Lung (tissue), 12 donors: ENCODE measurements around the gene REC8. TPM values are rescaled to one million over a fixed set of nuclear protein-coding genes. Genes with fewer than 3 reads are reported as not detected.
A peak's percentile ranks its signal among the peaks of the same experiment; 100 is the strongest.

Source experiments
- ATAC-seq: fragments of 200-7000 bp; cut with Tn5 transposase; one replicate; pipeline ENCODE4 v1.9.1; 2020; ENCODE audit warnings: moderate number of reproducible peaks; ENCODE audit not compliant: insufficient read depth, low FRiP score
- DNase-seq, 3 donors: peaks; one replicate each; pipeline ENCODE4 v3.0.0-alpha.2; 2013 to 2017
- H3K27ac ChIP-seq, 2 donors: one replicate each; pipeline ENCODE4 v1.5.1; 2013; ENCODE audit warnings: mild to moderate bottlenecking in 2 of 2, moderate library complexity in 2 of 2, control low read depth in 1 of 2, inconsistent platforms in 1 of 2, low read depth in 1 of 2, low read length in 1 of 2
- H3K27me3 ChIP-seq, 3 donors: one replicate each; pipeline ENCODE4 v1.5.1; 2013; ENCODE audit warnings: low read length in 2 of 3; ENCODE audit not compliant: control insufficient read depth in 3 of 3, insufficient read depth in 3 of 3
- H3K36me3 ChIP-seq, 4 donors: one replicate each; pipeline ENCODE4 v1.5.1; 2013; ENCODE audit warnings: low read length in 4 of 4, mild to moderate bottlenecking in 1 of 4, moderate library complexity in 1 of 4; ENCODE audit not compliant: control insufficient read depth in 4 of 4, insufficient read depth in 4 of 4
- H3K4me1 ChIP-seq, 5 donors: one replicate each; pipeline ENCODE4 v1.5.1; 2013; ENCODE audit warnings: low read length in 5 of 5, mild to moderate bottlenecking in 2 of 5, moderate library complexity in 1 of 5; ENCODE audit not compliant: control insufficient read depth in 5 of 5, insufficient read depth in 5 of 5
- H3K4me3 ChIP-seq: one replicate; pipeline ENCODE4 v1.5.1; 2013; ENCODE audit warnings: mild to moderate bottlenecking, control low read depth, moderate library complexity
- H3K9ac ChIP-seq, 2 donors: one replicate each; pipeline ENCODE4 v1.5.1; 2013; ENCODE audit warnings: low read length in 2 of 2, control low read depth in 1 of 2; ENCODE audit not compliant: insufficient read depth in 1 of 2
- H3K9me3 ChIP-seq, 4 donors: one replicate each; pipeline ENCODE4 v1.5.1; 2013; ENCODE audit warnings: low read length in 3 of 4, mild to moderate bottlenecking in 1 of 4, moderate library complexity in 1 of 4; ENCODE audit not compliant: control insufficient read depth in 4 of 4, insufficient read depth in 3 of 4
- WGBS, 2 donors: extraction: QIAGEN DNeasy Blood & Tissue Kit; methylation state at CpG; one replicate each; pipeline ENCODE4 v1.1.7; 2013; 5-methylcytosine and 5-hydroxymethylcytosine counted together
- polyA plus RNA-seq, 2 donors: library from polyadenylated mRNA; stranded (reverse); fragments of 200-250 nt; gene quantifications; one replicate each; pipeline ENCODE4 v1.2.1, GENCODE V29; 2013
- total RNA-seq, 2 donors: library from RNA; depleted of rRNA in 1 of 2; stranded (reverse); fragments of >200 nt in 1 of 2; gene quantifications; one replicate each; pipeline ENCODE4 v1.2.1, GENCODE V29; 2014 to 2021
- TF ChIP-seq, protein P1 (sequence below): IDR thresholded peaks from 2 replicates; pipeline ENCODE4 v1.5.1; 2012; ENCODE audit warnings: mild to moderate bottlenecking; ENCODE audit errors: control extremely low read depth, extremely low read depth
- donor health status: control.
- donor health status: control.
- donor health status: Bipolar disorder and iron deficiency.
- donor health status: healthy.
- donor health status: DM: yes; HTN: yes; CAD: no.

Gene REC8
- total and polyA plus RNA-seq, 4 donors: 13.3 to 48.1 (median 29.5) TPM

DNA sequence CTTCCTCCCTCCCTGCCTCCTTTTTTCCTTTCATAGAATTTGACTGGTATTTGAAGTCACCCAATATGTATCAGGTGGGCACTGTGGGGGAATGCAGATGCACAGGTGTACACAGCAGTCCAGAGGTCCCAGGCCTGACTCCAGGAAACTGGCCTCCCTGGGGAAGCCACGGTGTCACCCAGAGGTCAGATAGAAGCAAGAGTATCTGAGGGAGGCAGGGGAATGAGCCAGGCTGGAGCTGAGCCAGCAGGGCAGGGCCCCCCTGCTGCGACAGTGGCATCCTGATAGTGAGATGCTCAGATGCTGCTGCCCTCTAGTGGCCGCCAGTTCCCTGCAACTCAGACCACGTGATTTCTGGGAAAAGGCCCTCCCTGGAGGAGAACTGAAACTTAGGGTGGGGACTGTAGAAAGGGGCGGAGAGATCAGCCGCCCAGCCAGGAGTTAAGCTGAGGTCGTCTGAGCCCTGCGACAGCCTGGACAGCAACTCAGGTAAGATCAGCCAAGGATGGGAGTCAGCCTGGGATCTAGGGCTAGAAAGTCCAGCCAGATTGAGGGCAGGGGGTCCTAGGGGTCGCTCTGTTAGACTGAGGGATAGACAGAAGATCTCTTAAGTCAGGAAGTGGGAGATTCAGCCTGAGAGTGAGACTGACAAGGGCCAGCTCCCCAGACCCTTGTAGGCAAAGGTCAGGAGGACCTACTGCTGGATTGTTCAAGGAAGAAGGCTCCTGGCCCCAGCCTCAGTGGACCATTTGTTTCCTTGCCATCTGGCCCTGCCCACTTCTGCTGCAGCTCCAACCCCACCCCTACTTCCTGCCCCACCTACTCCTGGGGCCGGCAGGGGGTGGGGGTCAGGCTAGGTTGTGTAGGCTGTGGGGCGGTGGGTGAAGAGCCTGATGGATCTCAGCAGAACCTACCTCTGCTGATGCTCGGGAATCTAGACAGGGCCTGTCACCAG, 10.8 kb upstream of the REC8 start, which contains the start of gene IRF9:
Gene IRF9 (plus strand): TSS at position 416 of the 955 bp plus-strand sequence. CDS start 880 bp downstream, outside the sequence.
- DNase-seq (peak; percentile 96 to 97 (median 97)), ATAC-seq (peak; percentile 91)
- peak within 1 kb of the TSS; percentile 58 to 92 for H3K9ac ChIP-seq
- 0% methylated on average over 12 of the region's 12 CpGs for WGBS, 2 donors
- H3K27ac ChIP-seq: peak within 1 kb of the TSS; percentile 80 to 94
- peak within 1 kb of the TSS; percentile 60 for H3K4me3 ChIP-seq
- peaks cover 20 to 58% (median 45%) of the 10 kb centered on the region in 4 donors for H3K36me3 ChIP-seq
- H3K9me3 ChIP-seq: no peaks in the 10 kb centered on the region
- no peaks in the 10 kb centered on the region for H3K27me3 ChIP-seq
- peaks cover 0 to 15% (median 8%) of the 10 kb centered on the region in 5 donors for H3K4me1 ChIP-seq
- TF ChIP-seq, protein P1, sequence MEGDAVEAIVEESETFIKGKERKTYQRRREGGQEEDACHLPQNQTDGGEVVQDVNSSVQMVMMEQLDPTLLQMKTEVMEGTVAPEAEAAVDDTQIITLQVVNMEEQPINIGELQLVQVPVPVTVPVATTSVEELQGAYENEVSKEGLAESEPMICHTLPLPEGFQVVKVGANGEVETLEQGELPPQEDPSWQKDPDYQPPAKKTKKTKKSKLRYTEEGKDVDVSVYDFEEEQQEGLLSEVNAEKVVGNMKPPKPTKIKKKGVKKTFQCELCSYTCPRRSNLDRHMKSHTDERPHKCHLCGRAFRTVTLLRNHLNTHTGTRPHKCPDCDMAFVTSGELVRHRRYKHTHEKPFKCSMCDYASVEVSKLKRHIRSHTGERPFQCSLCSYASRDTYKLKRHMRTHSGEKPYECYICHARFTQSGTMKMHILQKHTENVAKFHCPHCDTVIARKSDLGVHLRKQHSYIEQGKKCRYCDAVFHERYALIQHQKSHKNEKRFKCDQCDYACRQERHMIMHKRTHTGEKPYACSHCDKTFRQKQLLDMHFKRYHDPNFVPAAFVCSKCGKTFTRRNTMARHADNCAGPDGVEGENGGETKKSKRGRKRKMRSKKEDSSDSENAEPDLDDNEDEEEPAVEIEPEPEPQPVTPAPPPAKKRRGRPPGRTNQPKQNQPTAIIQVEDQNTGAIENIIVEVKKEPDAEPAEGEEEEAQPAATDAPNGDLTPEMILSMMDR: peak; percentile 89

DNA sequence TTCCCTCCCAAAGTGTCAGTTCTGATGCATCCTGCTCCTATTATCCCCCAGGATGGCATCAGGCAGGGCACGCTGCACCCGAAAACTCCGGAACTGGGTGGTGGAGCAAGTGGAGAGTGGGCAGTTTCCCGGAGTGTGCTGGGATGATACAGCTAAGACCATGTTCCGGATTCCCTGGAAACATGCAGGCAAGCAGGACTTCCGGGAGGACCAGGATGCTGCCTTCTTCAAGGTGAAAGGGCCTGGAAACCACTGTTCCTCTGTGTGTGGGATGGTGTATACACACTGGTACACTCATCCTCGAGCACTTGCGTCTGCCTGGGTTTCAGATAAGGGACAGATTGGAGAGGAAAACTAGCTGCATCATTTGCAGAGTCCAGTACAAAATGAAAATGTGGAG, 9.8 kb upstream of the REC8 start:
- Histone ChIP-seq H3K9me3 (no peaks in the 10 kb centered on the region), H3K9ac (peak overlapping the region in 1 of 2 donors; percentile 92), H3K27ac (peak overlapping the region; percentile 4 to 94), H3K4me1 (peaks cover 0 to 15% (median 8%) of the 10 kb centered on the region in 5 donors), H3K4me3 (peak overlapping the region; percentile 60), H3K36me3 (peaks cover 25 to 59% (median 40%) of the 10 kb centered on the region in 4 donors), H3K27me3 (no peaks in the 10 kb centered on the region)
- DNase-seq: no peak
- no peak for ATAC-seq
- 42 to 64% methylated on average over 8 of the region's 8 CpGs for whole genome bisulfite sequencing, 2 donors
- TF ChIP-seq, protein P1: no peak

DNA sequence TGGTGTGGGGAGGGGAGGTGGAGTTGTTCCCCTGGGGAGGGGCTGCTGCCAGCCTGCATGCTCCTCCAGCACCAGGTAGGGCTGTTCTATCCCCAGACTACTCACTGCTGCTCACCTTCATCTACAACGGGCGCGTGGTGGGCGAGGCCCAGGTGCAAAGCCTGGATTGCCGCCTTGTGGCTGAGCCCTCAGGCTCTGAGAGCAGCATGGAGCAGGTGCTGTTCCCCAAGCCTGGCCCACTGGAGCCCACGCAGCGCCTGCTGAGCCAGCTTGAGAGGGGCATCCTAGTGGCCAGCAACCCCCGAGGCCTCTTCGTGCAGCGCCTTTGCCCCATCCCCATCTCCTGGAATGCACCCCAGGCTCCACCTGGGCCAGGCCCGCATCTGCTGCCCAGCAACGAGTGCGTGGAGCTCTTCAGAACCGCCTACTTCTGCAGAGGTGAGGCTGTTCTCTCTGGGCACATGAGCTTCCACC, 7.3 kb upstream of the REC8 start:
- Histone ChIP-seq H3K9ac (no peak overlapping the region), H3K27ac (no peak overlapping the region), H3K4me3 (no peak overlapping the region), H3K9me3 (no peaks in the 10 kb centered on the region), H3K4me1 (peaks cover 0 to 15% (median 8%) of the 10 kb centered on the region in 5 donors), H3K36me3 (peaks cover 22 to 52% (median 41%) of the 10 kb centered on the region in 4 donors), H3K27me3 (no peaks in the 10 kb centered on the region)
- 90 to 97% methylated on average over 14 of the region's 14 CpGs for WGBS, 2 donors
- TF ChIP-seq, protein P1: no peak
- no peak for ATAC-seq
- peak in 1 of 3 donors; percentile 11 for DNase-seq
